ENCODE data around the gene DNHD1. TPM values are rescaled to one million over a fixed set of nuclear protein-coding genes. Genes with fewer than 3 reads are reported as not detected.

The DNHD1 gene
- total RNA-seq, 2 experiments from 2014 or later = 32.3 to 35.5 TPM

Other genes with a start within 250 kb of the DNHD1 start
- gene CCKBR, start 237.4 kb upstream of the DNHD1 start, total RNA-seq = not detected
- 1 to 10 TPM; 1.4 to 1.6 TPM for gene CAVIN3, start 176.8 kb upstream of the DNHD1 start, total RNA-seq
- gene SMPD1, start 106.8 kb upstream of the DNHD1 start, total RNA-seq = 10 to 100 TPM; 40.7 to 42.6 TPM
- gene APBB1, start 78.2 kb upstream of the DNHD1 start, total RNA-seq = 10 to 100 TPM; 64.0 to 69.2 TPM
- gene HPX, start 56.3 kb upstream of the DNHD1 start, total RNA-seq = 1 to 10 TPM in 1 of 2 experiments, under 1 TPM in 1; 0.58 to 1.3 TPM
- 10 to 100 TPM; 11.8 to 11.9 TPM for gene TRIM3, start 23.3 kb upstream of the DNHD1 start, total RNA-seq
- 10 to 100 TPM; 44.3 to 44.6 TPM for gene ARFIP2, start 15.9 kb upstream of the DNHD1 start, total RNA-seq
- 10 to 100 TPM; 41.3 to 47.0 TPM for gene TIMM10B, start 15.8 kb upstream of the DNHD1 start, total RNA-seq
- gene RRP8, start 106.3 kb downstream of the DNHD1 start, total RNA-seq = 10 to 100 TPM; 31.7 to 34.4 TPM
- 100 to 1,000 TPM; 195 to 207 TPM for gene ILK, start 106.5 kb downstream of the DNHD1 start, total RNA-seq
- 100 to 1,000 TPM; 154 to 156 TPM for gene TAF10, start 114.9 kb downstream of the DNHD1 start, total RNA-seq
- 100 to 1,000 TPM; 114 to 120 TPM for gene TPP1, start 122.1 kb downstream of the DNHD1 start, total RNA-seq
- 1 to 10 TPM; 2.1 to 2.5 TPM for gene DCHS1, start 158.5 kb downstream of the DNHD1 start, total RNA-seq
- gene MRPL17, start 186.1 kb downstream of the DNHD1 start, total RNA-seq = 10 to 100 TPM; 50.9 to 51.4 TPM

Data from activated naive CD8-positive, alpha-beta T cell treated with anti-CD3 and anti-CD28 coated beads, Interleukin-2, amount 10 ng/mL, durations not matched to agents 7 days and 5 days (primary cell).